GM18858 (cell line): ENCODE results near the gene HYLS1.

ENCODE experiments used
- ATAC-seq: cut with Tn5 transposase; IDR thresholded peaks from one replicate; pipeline ENCODE4 v1.9.1; 2021; ENCODE audit not compliant: unreplicated experiment

The HYLS1 gene

GRCh38 chr11:125948278-125949051 is 61.0 kb downstream of the HYLS1 start:
- no peak for ATAC-seq

GRCh38 chr11:125949271-125950177 is 62.1 kb downstream of the HYLS1 start:
- ATAC-seq = no peak

GRCh38 chr11:125950178-125950490 is 62.7 kb downstream of the HYLS1 start:
- ATAC-seq = no peak
